ENCODE measurements around the gene PPP1R7.

The PPP1R7 gene

GRCh38 chr2:241129086-241129871 is 21.0 kb upstream of the PPP1R7 start:
- Histone ChIP-seq H3K4me1 (ENCODE audit: insufficient read depth, low read length) (no peaks in the 10 kb centered on the region), H3K9me3 (ENCODE audit: control insufficient read depth, insufficient read depth, low read length) (no peaks in the 10 kb centered on the region), H3K9ac (ENCODE audit: low read depth, low read length) (no peak overlapping the region), H3K36me3 (ENCODE audit: insufficient read depth, low read length) (0 out of 2 replicates have a peak, but pooled peaks cover 5% of the 10 kb centered on the region)

- H3K9ac ChIP-seq (ENCODE audit: low read depth, low read length), result no peak overlapping the region
- no peaks in the 10 kb centered on the region for H3K4me1 ChIP-seq (ENCODE audit: insufficient read depth, low read length)
- 0 out of 2 replicates have a peak, but pooled peaks cover 5% of the 10 kb centered on the region for H3K36me3 ChIP-seq (ENCODE audit: insufficient read depth, low read length)
- no peaks in the 10 kb centered on the region for H3K9me3 ChIP-seq (ENCODE audit: control insufficient read depth, insufficient read depth, low read length)
Observed at GRCh38 chr2:241130316-241130715, 20.0 kb upstream of the PPP1R7 start.

- H3K4me1 ChIP-seq (ENCODE audit: insufficient read depth, low read length), result no peaks in the 10 kb centered on the region
- H3K36me3 ChIP-seq (ENCODE audit: insufficient read depth, low read length), result peaks cover 5% of the 10 kb centered on the region; the same call in 1 of the 2 replicates
- H3K9me3 ChIP-seq (ENCODE audit: control insufficient read depth, insufficient read depth, low read length), result no peaks in the 10 kb centered on the region
- H3K9ac ChIP-seq (ENCODE audit: low read depth, low read length), result no peak overlapping the region
Observed at GRCh38 chr2:241131531-241131930, 18.7 kb upstream of the PPP1R7 start.

DNA sequence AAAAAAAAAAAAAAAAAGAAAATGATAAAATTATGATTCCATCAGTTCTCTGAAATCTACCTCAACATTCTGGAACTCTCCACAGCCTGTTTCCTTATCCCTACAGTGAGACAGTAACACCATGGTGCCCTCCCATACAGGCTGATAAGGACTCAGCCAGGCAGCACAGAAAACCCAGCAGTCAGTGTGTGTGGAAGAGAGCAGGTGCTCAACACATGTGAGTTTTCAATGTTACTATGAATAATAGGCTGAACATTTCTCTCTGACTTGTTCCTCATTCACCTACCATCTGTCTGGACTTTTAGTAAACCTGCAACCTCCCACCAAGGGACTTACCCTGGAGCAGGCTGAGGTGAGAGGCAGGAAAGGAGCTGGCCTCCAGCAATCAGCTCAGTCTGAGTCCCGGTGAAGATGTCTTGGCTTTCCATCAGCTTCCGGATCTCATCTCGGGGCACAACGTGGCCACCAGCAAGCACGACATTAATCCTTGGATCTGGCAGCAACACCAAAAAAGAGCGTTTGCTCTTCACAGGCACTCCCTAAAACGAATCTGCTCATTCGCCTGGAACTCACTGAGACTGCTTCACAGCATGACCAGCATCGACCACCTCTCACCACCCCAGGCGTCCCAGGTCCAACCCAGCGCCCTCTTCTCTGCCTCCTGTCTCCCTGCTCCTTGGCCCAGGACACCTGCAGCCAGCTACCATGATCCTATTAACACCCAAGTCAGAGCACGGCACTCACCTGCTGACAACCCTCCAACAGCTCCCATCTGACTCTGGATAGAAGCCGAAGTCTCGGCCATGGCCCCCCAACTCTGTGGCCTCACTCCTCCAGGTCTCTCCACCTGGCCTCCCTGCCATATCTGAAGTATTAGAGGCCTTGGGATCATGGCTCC is 17.5 kb upstream of the PPP1R7 start:
- Histone ChIP-seq H3K36me3 (ENCODE audit: insufficient read depth, low read length) (peaks cover 5% of the 10 kb centered on the region; the same call in 1 of the 2 replicates), H3K9ac (ENCODE audit: low read depth, low read length) (no peak overlapping the region), H3K9me3 (ENCODE audit: control insufficient read depth, insufficient read depth, low read length) (no peaks in the 10 kb centered on the region), H3K4me1 (ENCODE audit: insufficient read depth, low read length) (no peaks in the 10 kb centered on the region)

GRCh38 chr2:241133436-241133820 is 16.8 kb upstream of the PPP1R7 start:
- H3K9me3 ChIP-seq (ENCODE audit: control insufficient read depth, insufficient read depth, low read length), result no peaks in the 10 kb centered on the region
- peaks cover 5% of the 10 kb centered on the region; the same call in 1 of the 2 replicates for H3K36me3 ChIP-seq (ENCODE audit: insufficient read depth, low read length)
- H3K4me1 ChIP-seq (ENCODE audit: insufficient read depth, low read length), result no peaks in the 10 kb centered on the region
- no peak overlapping the region for H3K9ac ChIP-seq (ENCODE audit: low read depth, low read length)

DNA sequence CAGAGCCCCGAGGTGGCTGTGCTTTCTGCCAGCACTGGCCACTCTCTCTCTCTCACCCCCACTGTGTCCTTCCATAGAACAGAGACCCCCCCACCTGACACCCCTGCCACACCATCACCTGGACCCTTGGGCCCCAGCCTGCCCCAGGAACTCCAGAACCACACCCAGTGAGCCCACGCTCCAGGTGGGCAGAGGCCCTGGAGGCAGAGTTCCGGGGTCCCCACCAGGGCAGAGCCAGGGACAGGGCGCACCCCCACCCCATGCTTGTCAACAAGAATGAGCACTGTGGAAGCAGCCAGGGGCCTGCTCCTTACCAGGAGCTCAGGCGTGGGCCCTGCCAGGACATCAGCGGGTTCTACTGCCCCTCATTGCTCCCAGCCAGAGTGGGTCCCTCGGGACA is 15.6 kb upstream of the PPP1R7 start:
- Histone ChIP-seq H3K9ac (ENCODE audit: low read depth, low read length) (no peak overlapping the region), H3K36me3 (ENCODE audit: insufficient read depth, low read length) (peaks cover 4% of the 10 kb centered on the region), H3K9me3 (ENCODE audit: control insufficient read depth, insufficient read depth, low read length) (no peaks in the 10 kb centered on the region), H3K4me1 (ENCODE audit: insufficient read depth, low read length) (no peaks in the 10 kb centered on the region)

DNA sequence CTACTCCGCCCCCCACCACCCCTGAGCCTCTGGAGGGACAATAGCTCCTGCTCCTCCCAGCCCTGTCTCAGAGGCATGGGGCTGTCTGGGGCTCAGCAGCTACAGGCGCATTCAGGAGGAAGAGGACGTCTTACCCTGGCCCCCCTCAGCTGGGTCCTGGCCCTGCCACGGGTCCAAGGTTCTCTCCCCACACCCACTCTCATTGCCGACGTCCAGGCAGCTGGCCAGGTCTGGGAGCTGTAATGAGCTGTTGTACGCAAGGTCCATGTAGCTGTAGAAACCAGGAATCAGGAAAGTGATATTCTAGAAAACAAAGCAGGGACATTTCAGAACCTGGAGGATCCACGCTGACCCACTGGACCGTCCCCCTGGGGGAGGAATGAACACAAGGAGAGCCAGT is 14.5 kb upstream of the PPP1R7 start:
- Histone ChIP-seq H3K9me3 (ENCODE audit: control insufficient read depth, insufficient read depth, low read length) (no peaks in the 10 kb centered on the region), H3K9ac (ENCODE audit: low read depth, low read length) (no peak overlapping the region), H3K4me1 (ENCODE audit: insufficient read depth, low read length) (no peaks in the 10 kb centered on the region), H3K36me3 (ENCODE audit: insufficient read depth, low read length) (no peaks in the 10 kb centered on the region; the same call in none of the 2 replicates)

GRCh38 chr2:241136191-241136590 is 14.1 kb upstream of the PPP1R7 start:
- Histone ChIP-seq H3K4me1 (ENCODE audit: insufficient read depth, low read length) (no peaks in the 10 kb centered on the region), H3K9ac (ENCODE audit: low read depth, low read length) (no peak overlapping the region), H3K36me3 (ENCODE audit: insufficient read depth, low read length) (no peaks in the 10 kb centered on the region; the same call in none of the 2 replicates), H3K9me3 (ENCODE audit: control insufficient read depth, insufficient read depth, low read length) (no peaks in the 10 kb centered on the region)

- H3K9me3 ChIP-seq (ENCODE audit: control insufficient read depth, insufficient read depth, low read length), result no peaks in the 10 kb centered on the region
- no peaks in the 10 kb centered on the region; the same call in none of the 2 replicates for H3K36me3 ChIP-seq (ENCODE audit: insufficient read depth, low read length)
- H3K9ac ChIP-seq (ENCODE audit: low read depth, low read length), result no peak overlapping the region
- H3K4me1 ChIP-seq (ENCODE audit: insufficient read depth, low read length), result no peaks in the 10 kb centered on the region
Observed at GRCh38 chr2:241136661-241137260, 13.5 kb upstream of the PPP1R7 start.

GRCh38 chr2:241137276-241138190 is 12.7 kb upstream of the PPP1R7 start:
- no peaks in the 10 kb centered on the region for H3K4me1 ChIP-seq (ENCODE audit: insufficient read depth, low read length)
- no peaks in the 10 kb centered on the region for H3K9me3 ChIP-seq (ENCODE audit: control insufficient read depth, insufficient read depth, low read length)
- H3K9ac ChIP-seq (ENCODE audit: low read depth, low read length), result no peak overlapping the region
- H3K36me3 ChIP-seq (ENCODE audit: insufficient read depth, low read length), result no peaks in the 10 kb centered on the region; the same call in none of the 2 replicates

DNA sequence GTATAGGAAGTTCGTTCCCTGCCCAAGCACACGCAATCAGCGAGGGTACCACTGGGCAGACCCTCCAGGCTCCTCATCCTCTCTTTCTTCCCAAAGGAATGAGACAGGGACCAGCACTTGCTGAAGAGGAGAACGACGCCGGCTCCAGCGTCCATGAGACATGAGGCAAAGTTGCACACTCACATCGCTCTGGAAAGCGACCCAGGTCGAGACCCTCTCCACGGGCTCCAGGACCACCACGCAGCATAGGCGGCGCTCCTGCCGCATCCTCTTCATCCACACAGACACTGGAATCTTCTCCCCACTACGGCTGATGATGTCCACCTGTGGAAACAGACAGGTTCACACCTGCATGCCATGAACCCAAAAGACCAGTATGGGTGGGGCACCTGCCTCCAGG is 11.8 kb upstream of the PPP1R7 start:
- Histone ChIP-seq H3K9me3 (ENCODE audit: control insufficient read depth, insufficient read depth, low read length) (no peaks in the 10 kb centered on the region), H3K36me3 (ENCODE audit: insufficient read depth, low read length) (no peaks in the 10 kb centered on the region; the same call in none of the 2 replicates), H3K9ac (ENCODE audit: low read depth, low read length) (no peak overlapping the region), H3K4me1 (ENCODE audit: insufficient read depth, low read length) (no peaks in the 10 kb centered on the region)

DNA sequence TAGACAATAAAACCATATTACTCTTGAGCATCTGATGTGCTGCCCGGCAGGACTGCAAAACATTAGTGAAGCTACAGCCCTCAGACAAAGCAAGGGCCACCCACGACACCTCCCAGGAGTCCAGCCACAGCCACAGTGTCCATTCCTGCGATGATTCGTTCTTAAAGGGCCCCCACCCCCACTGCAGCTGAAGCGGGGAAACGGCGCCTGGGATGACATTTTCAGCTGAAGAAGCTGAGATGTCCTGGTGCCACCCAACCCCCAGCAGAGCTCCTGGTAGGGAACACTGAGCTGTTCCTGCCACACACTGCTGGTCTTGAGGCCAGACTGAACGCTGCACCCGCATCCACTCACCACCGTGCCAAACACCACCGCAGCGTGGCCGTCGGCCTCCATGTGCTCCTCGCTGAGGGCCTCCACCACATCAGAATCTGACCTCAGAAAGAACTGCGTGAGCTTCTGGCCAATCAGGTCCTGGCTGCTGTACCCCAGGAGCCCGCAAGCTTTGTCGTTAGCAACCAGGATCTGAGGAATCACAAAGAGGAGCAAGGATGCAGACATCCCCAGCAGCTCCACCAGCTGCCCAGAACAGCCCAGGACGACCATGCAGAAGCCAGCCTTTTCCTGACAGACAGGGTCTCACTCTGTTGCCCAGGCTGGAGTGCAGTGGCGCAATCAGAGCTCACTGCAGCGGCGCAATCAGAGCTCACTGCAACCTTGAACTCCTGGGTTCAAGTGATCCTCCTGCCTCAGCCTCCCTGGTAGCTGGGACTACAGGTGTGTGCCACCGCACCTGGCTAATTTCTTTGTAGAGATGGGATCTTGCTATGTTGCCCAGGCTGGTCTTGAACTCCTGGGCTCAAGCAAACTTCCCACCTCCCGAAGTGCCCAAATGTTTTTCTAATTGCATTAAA is 10.5 kb upstream of the PPP1R7 start:
- no peaks in the 10 kb centered on the region for H3K4me1 ChIP-seq (ENCODE audit: insufficient read depth, low read length)
- H3K9me3 ChIP-seq (ENCODE audit: control insufficient read depth, insufficient read depth, low read length), result no peaks in the 10 kb centered on the region
- H3K36me3 ChIP-seq (ENCODE audit: insufficient read depth, low read length), result no peaks in the 10 kb centered on the region; the same call in none of the 2 replicates
- no peak overlapping the region for H3K9ac ChIP-seq (ENCODE audit: low read depth, low read length)

DNA sequence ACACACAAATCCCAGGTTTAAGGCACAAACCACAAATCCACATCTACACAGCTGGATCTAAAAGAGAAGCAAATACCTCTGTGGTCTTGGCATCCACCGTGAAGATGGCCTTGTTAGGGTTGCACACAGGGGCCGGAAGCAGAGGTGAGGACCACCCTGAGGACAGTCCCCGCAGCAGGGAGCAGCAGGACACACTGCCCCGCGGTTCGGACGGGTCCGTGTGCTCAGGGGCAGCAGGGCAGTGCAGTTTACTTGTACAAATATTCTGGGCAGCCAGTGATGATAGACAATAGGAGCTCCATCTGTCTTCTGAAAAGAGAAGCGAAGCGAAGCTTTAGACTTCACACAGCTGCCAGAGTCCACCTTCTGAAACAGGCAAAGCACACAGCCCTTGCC is 9.8 kb upstream of the PPP1R7 start:
- no peaks in the 10 kb centered on the region for H3K9me3 ChIP-seq (ENCODE audit: control insufficient read depth, insufficient read depth, low read length)
- H3K36me3 ChIP-seq (ENCODE audit: insufficient read depth, low read length), result no peaks in the 10 kb centered on the region; the same call in none of the 2 replicates
- H3K4me1 ChIP-seq (ENCODE audit: insufficient read depth, low read length), result no peaks in the 10 kb centered on the region
- H3K9ac ChIP-seq (ENCODE audit: low read depth, low read length), result no peak overlapping the region

Measured in ES-I3 (cell line).